Medulla oblongata (tissue), 1 donor: ENCODE measurements around the gene KRAS.

Source experiments
- DNase-seq: peaks from one replicate; pipeline ENCODE4 v3.0.0-alpha.2; 2015; ENCODE audit errors: extremely low spot score

The KRAS gene

DNA sequence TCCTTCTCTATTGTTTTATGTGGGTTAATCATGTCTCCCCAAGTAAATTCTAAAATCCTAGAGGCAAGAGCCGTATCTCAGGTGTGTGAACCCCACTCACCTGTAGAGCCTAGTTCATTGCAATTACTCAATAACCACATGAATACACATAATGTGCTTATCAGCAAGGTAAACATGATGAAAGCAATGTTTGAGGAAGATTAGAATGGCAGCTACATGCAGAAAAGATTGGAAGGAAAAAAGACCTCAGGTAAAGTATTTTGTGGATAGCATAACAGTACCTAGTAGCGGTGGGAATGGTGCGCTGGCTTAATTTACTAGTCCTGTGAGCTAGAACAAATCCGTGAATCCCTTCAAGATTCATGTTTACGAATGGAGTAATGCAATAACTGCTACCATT, 5.3 kb upstream of the KRAS start:
- no peak for DNase-seq

GRCh38 chr12:25254271-25254880, 3.6 kb upstream of the KRAS start:
- no peak for DNase-seq

GRCh38 chr12:25253371-25254068, 2.8 kb upstream of the KRAS start:
- DNase-seq, result no peak

GRCh38 chr12:25252946-25253345, 2.2 kb upstream of the KRAS start:
- no peak for DNase-seq

GRCh38 chr12:25251769-25252168, 1.0 kb upstream of the KRAS start:
- DNase-seq, result peak; percentile 9

- DNase-seq, result peak; percentile 31
Measured at GRCh38 chr12:25249931-25250738, 594 bp downstream of the KRAS start.

- no peak for DNase-seq
Measured at GRCh38 chr12:25248732-25249131, 2.0 kb downstream of the KRAS start.

- DNase-seq, result no peak
Measured at GRCh38 chr12:25248137-25248536, 2.6 kb downstream of the KRAS start.

DNA sequence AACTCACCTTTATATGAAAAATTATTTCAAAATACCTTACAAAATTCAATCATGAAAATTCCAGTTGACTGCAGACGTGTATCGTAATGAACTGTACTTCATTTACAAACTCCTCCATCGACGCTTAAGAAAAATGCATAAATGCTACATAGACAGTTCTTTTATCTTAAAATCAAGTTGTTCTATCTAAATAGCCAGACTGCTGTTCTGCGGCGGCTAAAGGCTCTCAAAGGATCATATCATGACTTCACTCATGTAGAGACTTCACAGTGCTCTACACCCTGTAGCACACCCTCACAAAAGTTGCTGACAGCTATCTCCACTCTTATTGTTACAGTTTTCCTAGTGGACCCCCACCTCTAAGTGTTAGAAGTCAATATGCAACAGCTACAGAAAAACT, 5.2 kb downstream of the KRAS start:
- no peak for DNase-seq

- DNase-seq, result no peak
Measured at GRCh38 chr12:25243680-25243990, 7.1 kb downstream of the KRAS start.

DNA sequence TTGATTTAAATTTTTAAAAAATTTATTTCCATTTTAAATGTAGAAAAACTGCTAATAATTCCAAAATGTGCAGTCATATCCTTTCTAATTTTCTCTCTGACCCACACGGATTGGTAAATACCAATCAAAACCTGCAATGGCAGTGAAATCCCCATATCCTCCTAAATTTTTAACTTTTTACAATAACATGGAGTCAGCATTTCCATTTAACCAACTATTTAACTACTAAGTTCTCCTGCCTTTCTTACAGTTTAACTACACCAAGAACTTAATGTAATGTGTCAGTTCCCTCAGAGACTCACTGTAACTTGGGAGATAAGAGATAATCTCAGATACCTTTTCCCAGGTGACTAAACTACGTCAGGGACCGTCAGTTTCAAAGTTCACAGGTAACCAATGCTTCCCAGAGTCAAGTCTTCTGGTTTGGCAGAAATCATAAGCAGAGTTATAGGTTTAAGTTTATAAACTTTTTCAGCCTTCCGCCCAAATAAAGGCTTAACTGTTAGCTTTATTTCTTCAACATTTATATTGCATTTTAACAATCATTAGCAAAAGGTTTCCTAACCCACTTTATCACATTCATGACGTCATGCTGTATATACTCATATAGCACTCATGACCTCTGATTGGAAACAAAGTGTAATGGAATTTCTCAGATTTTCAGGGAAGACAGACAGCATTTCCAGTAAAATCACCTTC, 7.6 kb downstream of the KRAS start:
- DNase-seq, result no peak

- DNase-seq, result peak; percentile 65
Measured at GRCh38 chr12:25241167-25242020, 9.3 kb downstream of the KRAS start.

- DNase-seq, result no peak
Measured at GRCh38 chr12:25236626-25237025, 14.1 kb downstream of the KRAS start.

DNA sequence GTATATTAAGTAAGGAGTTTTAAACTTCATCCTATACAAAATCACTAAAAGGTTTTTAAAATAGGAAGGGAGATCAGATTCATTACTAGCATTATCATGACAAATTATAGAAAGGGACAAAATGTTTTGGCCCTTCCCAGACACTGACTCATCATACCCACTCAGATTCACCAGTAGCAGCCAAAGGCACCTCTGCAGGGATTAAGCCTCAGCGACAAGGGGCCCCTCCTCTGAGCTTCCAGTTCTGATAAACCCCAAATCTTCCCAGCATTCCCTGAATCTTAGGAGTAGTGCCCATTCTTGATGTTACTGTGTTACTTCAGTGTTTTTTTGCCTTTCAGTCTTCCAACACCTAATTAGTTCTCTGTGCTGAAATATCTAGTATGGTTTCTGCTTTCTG, 14.5 kb downstream of the KRAS start:
- DNase-seq, result no peak

DNA sequence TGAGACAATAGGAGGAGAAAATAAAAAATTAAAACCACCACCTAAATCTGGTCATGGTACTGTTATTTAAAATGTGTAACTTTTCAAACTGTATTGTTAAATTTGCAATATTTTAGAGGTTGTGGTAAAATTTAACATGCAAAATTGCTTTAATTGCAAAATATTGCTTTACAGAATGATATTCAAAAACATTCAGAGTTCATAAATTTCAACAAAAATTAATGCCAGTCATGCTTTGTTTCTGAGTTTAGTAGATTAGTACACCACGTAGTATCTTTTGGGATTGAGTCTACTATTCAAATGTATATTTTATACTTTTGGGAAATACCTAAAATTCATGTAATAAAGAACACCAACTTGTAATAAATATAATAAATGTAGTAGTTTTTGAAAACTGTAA, 37.4 kb downstream of the KRAS start:
- DNase-seq, result no peak

- DNase-seq, result no peak
Measured at GRCh38 chr12:25208554-25208953, 42.2 kb downstream of the KRAS start.

DNA sequence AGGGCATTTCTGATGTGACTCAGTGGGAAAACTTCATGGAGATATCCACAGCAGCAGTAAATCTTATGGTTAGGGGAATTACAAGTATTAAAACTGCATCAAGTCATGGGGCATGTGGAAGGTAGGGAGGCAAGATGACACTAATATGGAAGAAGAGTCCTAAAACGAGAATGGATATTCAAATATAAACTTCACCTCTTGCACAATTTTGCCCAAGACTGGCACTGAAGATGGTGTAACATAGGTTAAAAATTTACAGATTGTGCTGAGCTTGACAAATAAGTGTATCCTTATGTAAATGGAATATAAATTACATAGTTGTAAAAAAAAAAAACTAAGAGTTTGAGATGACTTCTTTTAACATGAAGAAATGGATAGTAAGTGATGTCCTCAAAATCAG, 42.9 kb downstream of the KRAS start:
- no peak for DNase-seq

DNA sequence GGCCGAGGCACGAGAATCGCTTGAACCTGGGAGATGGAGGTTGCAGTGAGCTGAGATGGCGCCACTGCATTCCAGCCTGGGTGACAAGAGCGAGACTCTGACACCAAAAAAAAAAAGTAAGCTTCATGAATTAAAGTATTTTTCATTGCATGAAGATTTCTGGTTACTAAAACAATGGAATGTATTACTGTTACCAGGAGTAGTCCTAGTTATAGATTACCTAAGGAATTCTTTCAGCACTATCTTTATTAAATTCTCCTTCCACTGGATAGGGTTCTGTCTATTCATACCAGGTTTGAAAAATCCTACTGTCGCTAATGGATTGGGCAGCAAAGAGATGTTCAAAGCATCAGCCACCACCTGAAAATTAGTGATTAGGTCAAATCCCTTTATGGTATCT, 43.3 kb downstream of the KRAS start:
- no peak for DNase-seq

- DNase-seq, result no peak
Measured at GRCh38 chr12:25202137-25202536, 48.6 kb downstream of the KRAS start.

GRCh38 chr12:25200703-25201102, 50.0 kb downstream of the KRAS start:
- DNase-seq, result no peak

GRCh38 chr12:25197608-25198007, 53.1 kb downstream of the KRAS start:
- DNase-seq, result no peak
